Endothelial cell of umbilical vein (primary cell): Measurements from ENCODE around the gene KCNV2. TPM values are rescaled to one million over a fixed set of nuclear protein-coding genes. Genes with fewer than 3 reads are reported as not detected.

ENCODE experiments used
- BruUV-seq: library from RNA; stranded (reverse); fragments of 400-500 nt; replicated peaks from 2 replicates; lab custom pipeline; 2021; lab: Mats Ljungman, UMichigan
- CTCF ChIA-PET: fragments of 300-600, 350-600 bp; sonication (Branson Sonifier 250); formaldehyde crosslinking; loops from one replicate; lab custom pipeline; 2021; ENCODE audit warnings: antibody characterized with exemption, inconsistent platforms; lab: Charles Lee
- POLR2A ChIA-PET: fragments of 300-600, 350-600 bp; sonication (Branson Sonifier 250); formaldehyde crosslinking; loops from one replicate; lab custom pipeline; 2021; ENCODE audit warnings: antibody characterized with exemption, inconsistent platforms; lab: Charles Lee
- DNase-seq: peaks from one replicate; pipeline ENCODE4 v3.0.0-alpha.2; 2011; ENCODE audit warnings: low read depth, low spot score
- FAIRE-seq: peaks from 2 replicates; lab custom pipeline; 2011; peaks lifted over from hg19 to GRCh38; lab: Jason Lieb, UNC
- H2AFZ ChIP-seq: 2 replicates; pipeline ENCODE4 v1.6.0; 2012; ENCODE audit warnings: low read depth, low read length, control low read depth, inconsistent platforms
- H3K27ac ChIP-seq: 2 replicates; pipeline ENCODE4 v1.5.1; 2011; ENCODE audit warnings: low read depth, mild to moderate bottlenecking, control low read depth, low read length, moderate library complexity; ENCODE audit not compliant: insufficient read depth
- H3K27me3 ChIP-seq, 2 experiments: 2 replicates each; pipeline versions ENCODE4 v1.6.0 to v1.6.1; 2011; ENCODE audit warnings: low read length in 2 of 2, mixed read lengths in 1 of 2; ENCODE audit not compliant: control insufficient read depth in 2 of 2, insufficient read depth in 2 of 2
- H3K36me3 ChIP-seq, 2 experiments: 2 replicates in 1 of 2; 3 replicates in 1 of 2; pipeline ENCODE4 v1.5.1; 2011; ENCODE audit warnings: low read length in 2 of 2, mild to moderate bottlenecking in 1 of 2, moderate library complexity in 1 of 2; ENCODE audit not compliant: control insufficient read depth in 2 of 2, insufficient read depth in 2 of 2; ENCODE audit errors: extremely low read depth in 1 of 2
- H3K4me1 ChIP-seq: 3 replicates; pipeline ENCODE4 v1.5.1; 2011; ENCODE audit warnings: mild to moderate bottlenecking, low read length; ENCODE audit not compliant: control insufficient read depth, insufficient read depth; ENCODE audit errors: extremely low read depth
- H3K4me2 ChIP-seq: 2 replicates; pipeline ENCODE4 v1.6.1; 2011; ENCODE audit warnings: low read length, control low read depth, mixed read lengths; ENCODE audit not compliant: insufficient read depth
- H3K4me3 ChIP-seq, 3 experiments: fragments of 200-600 bp in 1 of 3; sonication (generic), shearing (Covaris generic) in 1 of 3; replicated peaks in 1 of 3; 2 replicates each; pipeline ENCODE4 v1.5.1; 2011 to 2016; ENCODE audit warnings: control low read depth in 3 of 3, low read length in 3 of 3, mild to moderate bottlenecking in 2 of 3, inconsistent platforms in 1 of 3, low read depth in 1 of 3, moderate library complexity in 1 of 3; ENCODE audit not compliant: insufficient read depth in 1 of 3
- H3K79me2 ChIP-seq: 2 replicates; pipeline ENCODE4 v1.6.0; 2012; ENCODE audit warnings: low read length, inconsistent platforms; ENCODE audit not compliant: control insufficient read depth, insufficient read depth
- H3K9ac ChIP-seq: replicated peaks from 2 replicates; pipeline ENCODE3; 2011; ENCODE audit warnings: low read length, control low read depth; ENCODE audit not compliant: insufficient read depth; ENCODE audit errors: extremely low read depth
- H3K9me1 ChIP-seq: replicated peaks from 3 replicates; pipeline ENCODE4 v1.6.0; 2011; ENCODE audit warnings: mild to moderate bottlenecking, low read length; ENCODE audit not compliant: control insufficient read depth, insufficient read depth; ENCODE audit errors: extremely low read depth
- H3K9me3 ChIP-seq: replicated peaks from 2 replicates; pipeline ENCODE4 v1.5.1; 2012; ENCODE audit warnings: low read length, inconsistent platforms; ENCODE audit not compliant: control insufficient read depth, insufficient read depth
- H4K20me1 ChIP-seq: replicated peaks from 2 replicates; pipeline ENCODE3; 2011; ENCODE audit warnings: mild to moderate bottlenecking, low read length; ENCODE audit not compliant: control insufficient read depth, insufficient read depth; ENCODE audit errors: extremely low read depth
- CTCF ChIP-seq, 2 donors: IDR thresholded peaks; 1 replicate in 1 of 2; 2 replicates in 1 of 2; pipeline ENCODE4 v1.5.1; 2011; ENCODE audit warnings: low read length in 2 of 2, mild to moderate bottlenecking in 2 of 2, moderate library complexity in 2 of 2, control low read depth in 1 of 2, inconsistent platforms in 1 of 2, low read depth in 1 of 2; ENCODE audit not compliant: insufficient read depth in 1 of 2; ENCODE audit errors: extremely low read depth in 1 of 2
- EZH2 ChIP-seq: IDR thresholded peaks from 2 replicates; pipeline ENCODE4 v1.6.1; 2012; ENCODE audit warnings: borderline replicate concordance, low read depth, mild to moderate bottlenecking, moderate library complexity, low read length, inconsistent platforms; ENCODE audit not compliant: severe bottlenecking
- FOS ChIP-seq: IDR thresholded peaks from 2 replicates; pipeline ENCODE4 v1.6.1; 2011; ENCODE audit warnings: mild to moderate bottlenecking, low read length, moderate library complexity, borderline replicate concordance; ENCODE audit not compliant: insufficient read depth
- GATA2 ChIP-seq: IDR thresholded peaks from 2 replicates; pipeline ENCODE4 v1.7.0; 2011; ENCODE audit warnings: low read depth, mild to moderate bottlenecking, moderate library complexity, mixed read lengths, low read length; ENCODE audit not compliant: insufficient read length, insufficient read depth
- JUN ChIP-seq: IDR thresholded peaks from 2 replicates; pipeline ENCODE4 v1.6.1; 2011; ENCODE audit warnings: borderline replicate concordance, low read depth; ENCODE audit not compliant: insufficient read length, insufficient read depth
- MYC ChIP-seq: IDR thresholded peaks from one replicate; pipeline ENCODE4 v1.6.1; 2011; ENCODE audit warnings: mild to moderate bottlenecking, low read depth, low read length
- POLR2A ChIP-seq: IDR thresholded peaks from 2 replicates; pipeline ENCODE4 v1.6.1; 2012; ENCODE audit warnings: low read depth, mild to moderate bottlenecking, control low read depth, low read length
- POLR2AphosphoS5 ChIP-seq: IDR thresholded peaks from 2 replicates; pipeline ENCODE4 v1.6.1; 2012; ENCODE audit warnings: low read depth, mild to moderate bottlenecking, control low read depth, low read length, moderate library complexity; ENCODE audit not compliant: insufficient read depth
- dilution Hi-C: fragments of 300-500 bp; cut with MboI; formaldehyde crosslinking; loops from one replicate; pipeline ENCODE4 v1.15.0; 2019; ENCODE audit warnings: low sequenced_read_pairs; ENCODE audit not compliant: extremely low pct_ligation_motif_present
- intact Hi-C: fragments of 100-400 bp; cut with micrococcal nuclease; formaldehyde crosslinking; loops from one replicate; pipeline ENCODE4 v1.10.0; 2022
- polyA plus RNA-seq, 4 experiments: library from polyadenylated mRNA; depleted of rRNA in 3 of 4; stranded (reverse) in 3 of 4; unstranded in 1 of 4; fragments of >200 nt; gene quantifications; 2 replicates each; pipeline versions ENCODE4 v1.2.1 to v1.2.3, GENCODE V29; 2011 to 2012; ENCODE audit warnings: missing spikeins in 1 of 4
- total RNA-seq: library from RNA; stranded (reverse); gene quantifications from 2 replicates; pipeline ENCODE4 v1.2.3, GENCODE V29; 2021
- TF ChIP-seq, protein P1 (sequence below): IDR thresholded peaks from 2 replicates; pipeline ENCODE4 v1.6.1; 2011; ENCODE audit not compliant: insufficient read depth, insufficient read length

KCNV2 gene
- total and polyA plus RNA-seq, 2 donors (not counting 3 experiments of a cell fraction or from before 2014, with no cell fraction given) = not detected

- Histone ChIP-seq H3K9me1 (no peaks in the 10 kb centered on the region), H3K27ac (no peak overlapping the region), H4K20me1 (no peaks in the 10 kb centered on the region), H3K9me3 (no peaks in the 10 kb centered on the region), H3K9ac (no peak overlapping the region), H3K27me3 (no peaks in the 10 kb centered on the region), H3K79me2 (no peaks in the 10 kb centered on the region), H3K36me3 (no peaks in the 10 kb centered on the region), H3K4me3 (no peak overlapping the region), H3K4me1 (peaks cover 4% of the 10 kb centered on the region), H2AFZ (no peak overlapping the region), H3K4me2 (no peak overlapping the region)
- ChIA-PET POLR2A (no interaction called here), CTCF (no interaction called here)
- dilution Hi-C loops = no loop called here
- intact Hi-C loops = no loop called here
- no peak for DNase-seq
- TF ChIP-seq POLR2A = no peak
- TF ChIP-seq GATA2 = no peak
- TF ChIP-seq CTCF (IDR thresholded peaks at IDR 0.05; ENCODE audit: extremely low read depth in 1 of 2, insufficient read depth in 1 of 2, low read depth in 1 of 2, low read length in 2 of 2) = no peak
- TF ChIP-seq, protein P1, sequence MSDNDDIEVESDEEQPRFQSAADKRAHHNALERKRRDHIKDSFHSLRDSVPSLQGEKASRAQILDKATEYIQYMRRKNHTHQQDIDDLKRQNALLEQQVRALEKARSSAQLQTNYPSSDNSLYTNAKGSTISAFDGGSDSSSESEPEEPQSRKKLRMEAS = no peak
- no peak for TF ChIP-seq POLR2AphosphoS5
- no peak for TF ChIP-seq EZH2
- TF ChIP-seq JUN = no peak
- no peak for TF ChIP-seq MYC
- TF ChIP-seq FOS = no peak
- no peak for FAIRE-seq
- no TSS peak for BruUV-seq
Observed at GRCh38 chr9:2677915-2678889, 39.1 kb upstream of the KCNV2 start.
